AG08395 (cell line): ENCODE data around the gene CAPN15.
"Not testable (repeated sequence)": the region's sequence is repeated elsewhere in the genome, so short reads cannot be mapped to it uniquely, and the experiment has no call there.

Source experiments
- DNase-seq: peaks from one replicate; pipeline ENCODE4 v3.0.0; 2012; ENCODE audit warnings: mixed read lengths, low spot score

The CAPN15 gene

DNA sequence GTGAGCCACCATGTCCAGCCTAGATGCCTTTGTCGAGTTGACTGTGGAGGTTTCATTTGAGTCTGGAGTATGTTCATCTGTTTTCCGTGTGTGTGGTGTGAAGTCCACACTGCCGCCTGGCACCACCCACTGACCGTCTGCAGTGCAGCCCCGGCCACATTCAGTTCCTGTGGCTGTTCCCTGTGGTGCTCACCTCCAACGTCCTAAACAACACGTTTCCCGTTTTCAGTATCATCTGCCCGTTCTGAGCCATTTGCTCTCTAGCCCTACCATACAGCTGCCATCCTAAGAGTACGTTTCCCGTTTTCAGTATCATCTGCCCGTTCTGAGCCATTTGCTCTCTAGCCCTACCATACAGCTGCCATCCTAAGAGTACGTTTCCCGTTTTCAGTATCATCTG lies 20.0 kb upstream of the CAPN15 start:
- not testable (repeated sequence) for DNase-seq

DNA sequence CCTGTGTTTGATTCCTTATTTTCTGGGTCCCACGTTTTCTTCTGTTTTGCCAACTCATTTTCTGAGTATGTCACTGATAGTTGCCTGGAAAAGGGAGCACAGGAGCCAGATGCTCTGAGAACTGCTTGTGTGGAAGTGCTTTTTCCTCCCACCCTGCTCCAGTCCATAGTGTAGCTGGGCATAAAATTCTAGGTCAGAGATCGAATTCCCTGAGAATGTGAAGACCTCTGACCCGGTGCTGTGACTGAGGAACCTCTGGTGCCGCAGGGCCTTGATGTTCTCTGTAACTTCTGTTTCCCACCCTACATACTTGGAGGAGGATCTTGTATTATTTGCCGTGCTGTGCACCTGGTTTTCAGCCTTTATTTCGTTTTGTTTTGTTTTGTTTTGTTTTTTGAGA lies 19.5 kb upstream of the CAPN15 start:
- no peak for DNase-seq

DNA sequence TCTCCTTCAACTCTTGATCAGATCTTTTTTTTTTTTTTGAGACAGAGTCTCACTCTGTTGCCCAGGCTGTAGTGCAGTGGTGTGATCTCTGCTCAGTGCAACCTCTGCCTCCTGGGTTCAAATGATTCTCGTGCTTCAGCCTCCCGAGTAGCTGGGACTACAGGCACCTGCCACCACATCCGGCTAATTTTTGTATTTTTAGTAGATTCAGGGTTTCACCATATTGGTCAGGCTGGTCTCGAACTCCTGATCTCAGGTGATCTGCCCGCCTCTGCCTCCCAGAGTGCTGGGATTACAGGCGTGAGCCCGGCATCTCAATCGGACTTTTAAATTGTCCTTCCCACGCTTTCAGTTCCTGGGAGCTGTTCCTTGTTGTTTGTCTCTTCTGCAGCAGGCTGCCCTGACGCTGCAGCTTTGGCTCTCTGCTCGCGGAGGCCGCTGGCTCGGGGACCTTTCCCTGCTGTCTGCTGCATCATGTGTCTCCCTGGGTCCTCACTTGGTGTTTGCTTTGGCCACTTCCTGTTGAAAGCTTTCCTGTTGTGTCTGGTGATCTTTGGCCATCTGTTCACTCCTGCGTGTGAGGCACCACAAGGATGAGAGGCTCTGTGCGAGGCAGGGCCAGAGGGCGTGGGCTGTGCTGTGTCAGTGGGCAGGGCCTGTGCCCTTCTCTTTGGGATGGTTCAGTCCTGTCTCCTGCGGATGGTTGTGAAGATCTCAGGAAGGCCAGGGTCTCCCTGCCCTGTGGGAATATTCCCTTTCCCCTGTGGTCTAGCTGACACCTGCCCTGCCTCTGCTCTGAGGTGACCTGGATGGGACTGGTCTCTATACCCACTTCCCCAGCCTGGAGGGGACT lies 18.4 kb upstream of the CAPN15 start:
- DNase-seq = no peak

DNA sequence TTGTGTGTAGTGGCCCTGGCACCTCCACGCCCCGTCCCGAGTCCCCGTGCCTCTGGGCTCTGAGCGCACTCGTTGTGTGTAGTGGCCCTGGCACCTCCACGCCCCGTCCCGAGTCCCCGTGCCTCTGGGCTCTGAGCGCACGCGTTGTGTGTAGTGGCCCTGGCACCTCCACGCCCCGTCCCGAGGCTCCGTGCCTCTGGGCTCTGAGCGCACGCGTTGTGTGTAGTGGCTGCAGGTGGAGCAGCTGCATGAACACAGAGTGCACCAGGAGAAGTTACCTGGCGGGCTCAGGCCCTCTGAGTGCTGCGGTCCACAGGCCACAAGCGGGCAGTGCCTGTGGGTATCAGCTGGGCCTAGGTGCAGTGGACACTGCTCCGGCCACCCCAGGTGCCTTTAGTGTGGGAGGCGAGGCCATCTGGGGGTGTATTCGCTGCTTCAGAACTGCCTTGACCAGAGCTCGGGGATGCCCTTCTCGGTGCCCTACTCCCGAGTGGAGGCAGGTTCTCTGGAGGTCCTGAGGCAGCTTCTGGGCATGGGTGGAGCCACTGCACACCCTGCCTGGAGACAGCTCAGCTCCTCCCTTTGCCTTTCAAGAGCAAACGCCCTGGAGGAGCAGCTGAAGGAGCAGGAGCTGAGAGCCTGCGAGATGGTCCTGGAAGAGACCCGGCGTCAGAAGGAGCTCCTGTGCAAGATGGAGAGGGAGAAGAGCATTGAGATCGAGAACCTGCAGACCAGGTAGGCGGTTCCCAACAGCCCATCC lies 17.3 kb upstream of the CAPN15 start:
- no peak for DNase-seq

DNA sequence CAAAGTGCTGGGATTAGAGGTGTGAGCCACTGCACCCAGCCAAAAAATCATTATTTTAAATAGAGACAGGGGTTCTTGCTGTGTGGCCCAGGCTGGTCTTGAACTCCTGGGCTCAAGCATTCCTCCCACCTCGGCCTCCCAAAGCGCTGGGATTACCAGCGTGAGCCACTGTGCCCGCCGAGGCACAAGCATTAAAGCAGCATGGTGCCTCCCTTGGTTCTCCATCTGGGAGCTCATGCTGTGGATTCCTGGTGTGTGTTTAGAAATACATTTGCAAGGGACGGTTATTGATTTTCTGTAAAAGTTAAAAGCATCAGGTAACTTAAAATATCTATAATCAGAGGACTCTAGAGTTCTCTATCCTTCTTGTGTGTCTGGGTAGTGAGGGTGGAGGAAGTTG lies 14.7 kb upstream of the CAPN15 start:
- no peak for DNase-seq

DNA sequence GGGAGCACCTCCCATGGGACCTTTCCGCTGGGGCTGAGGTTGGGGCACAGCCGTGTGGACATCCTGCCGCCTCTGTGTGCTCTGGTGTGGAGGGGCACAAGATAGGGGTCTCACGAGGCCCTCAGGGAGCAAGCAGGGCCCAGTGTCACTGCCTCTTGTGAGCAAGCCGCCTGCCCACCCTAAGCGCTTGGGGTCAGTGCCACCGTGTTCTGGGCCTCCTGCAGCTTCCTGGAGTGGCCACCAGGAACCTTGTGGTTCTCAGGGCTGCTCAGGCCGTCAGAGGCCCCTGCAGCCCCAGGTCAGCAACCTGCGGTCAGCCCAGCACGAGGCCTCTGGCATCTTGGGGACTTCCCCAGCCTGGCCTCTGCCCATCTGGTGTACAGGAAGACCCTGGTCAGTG lies 13.6 kb upstream of the CAPN15 start:
- DNase-seq = no peak

DNA sequence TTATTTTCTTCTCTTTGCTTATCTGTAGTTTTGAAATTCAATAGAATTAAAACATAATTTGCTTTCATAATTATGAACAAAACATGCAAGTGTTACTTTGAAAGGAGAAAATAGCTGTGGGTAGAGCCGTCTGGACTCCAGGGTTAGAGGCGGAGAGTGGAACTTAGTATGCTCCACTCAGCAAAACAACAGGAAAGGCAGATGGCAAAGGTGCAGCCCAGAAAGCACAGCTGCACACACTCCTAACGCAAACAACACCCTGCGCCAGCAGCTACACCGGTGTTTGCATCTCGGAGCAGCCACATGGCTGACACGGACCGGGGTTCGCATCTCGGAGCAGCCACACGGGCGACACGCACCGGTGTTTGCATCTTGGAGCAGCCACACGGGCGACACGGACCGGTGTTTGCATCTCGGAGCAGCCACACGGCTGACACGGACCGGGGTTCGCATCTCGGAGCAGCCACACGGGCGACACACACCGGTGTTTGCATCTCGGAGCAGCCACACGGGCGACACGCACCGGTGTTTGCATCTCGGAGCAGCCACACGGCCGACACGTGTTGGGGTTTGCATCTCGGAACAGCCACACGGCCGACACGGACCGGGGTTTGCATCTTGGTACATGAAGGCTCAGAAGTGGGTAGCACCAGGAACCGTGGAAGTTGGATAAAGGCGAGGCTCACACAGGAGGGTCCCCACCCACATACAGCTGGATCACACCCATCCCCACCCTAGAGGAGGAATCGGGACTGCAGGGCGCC lies 12.2 kb upstream of the CAPN15 start:
- no peak for DNase-seq

DNA sequence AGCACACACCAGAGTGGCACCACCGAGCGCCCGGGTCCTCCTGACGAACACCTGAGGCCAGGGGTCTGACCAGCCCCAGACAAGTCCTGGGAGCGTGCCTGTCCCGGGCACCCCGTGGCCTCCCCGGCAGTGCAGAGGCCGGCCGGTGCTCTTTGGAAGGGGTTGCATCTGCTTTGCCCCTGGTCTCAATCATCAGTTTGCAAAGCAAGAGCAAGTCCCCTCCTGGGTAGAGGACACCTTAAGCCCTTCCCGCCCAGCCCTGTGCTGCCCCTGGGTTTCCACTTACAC lies 11.6 kb upstream of the CAPN15 start:
- no peak for DNase-seq

DNA sequence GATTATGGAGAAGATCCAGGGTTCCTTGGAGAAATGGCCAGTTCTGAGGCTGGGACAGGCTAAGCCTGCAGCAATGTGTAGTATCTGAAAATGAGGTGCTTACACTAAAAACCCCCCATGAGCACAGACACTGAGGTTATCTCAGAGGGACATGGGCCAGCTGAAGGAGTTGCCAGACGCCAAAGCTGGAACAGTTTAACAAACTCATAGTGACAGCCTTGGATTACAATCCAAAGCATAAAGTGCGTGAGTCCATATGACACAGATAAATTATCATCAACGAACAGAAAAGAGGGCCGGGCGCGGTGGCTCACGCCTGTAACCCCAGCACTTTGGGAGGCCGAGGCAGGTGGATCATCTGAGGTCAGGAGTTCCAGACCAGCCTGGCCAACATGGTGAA lies 11.2 kb upstream of the CAPN15 start:
- DNase-seq = no peak

DNA sequence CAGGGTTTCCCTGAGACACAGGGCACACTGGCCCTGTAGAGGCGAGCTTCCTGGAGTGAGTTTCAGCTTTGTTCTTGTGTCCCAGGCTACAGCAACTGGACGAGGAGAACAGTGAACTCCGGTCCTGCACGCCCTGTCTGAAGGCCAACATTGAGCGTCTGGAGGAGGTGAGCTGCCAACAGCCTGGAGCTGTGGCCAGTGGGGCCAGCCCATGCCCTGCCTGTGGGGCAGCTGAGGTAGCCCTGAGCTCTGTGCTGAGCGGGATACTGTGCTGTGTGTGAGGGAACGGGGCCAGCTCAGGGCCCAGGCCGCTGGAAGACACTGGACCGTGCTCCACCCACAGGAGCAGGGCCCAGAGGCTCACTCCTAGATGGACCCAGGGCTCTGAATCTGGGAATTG lies 8.7 kb upstream of the CAPN15 start:
- no peak for DNase-seq

DNA sequence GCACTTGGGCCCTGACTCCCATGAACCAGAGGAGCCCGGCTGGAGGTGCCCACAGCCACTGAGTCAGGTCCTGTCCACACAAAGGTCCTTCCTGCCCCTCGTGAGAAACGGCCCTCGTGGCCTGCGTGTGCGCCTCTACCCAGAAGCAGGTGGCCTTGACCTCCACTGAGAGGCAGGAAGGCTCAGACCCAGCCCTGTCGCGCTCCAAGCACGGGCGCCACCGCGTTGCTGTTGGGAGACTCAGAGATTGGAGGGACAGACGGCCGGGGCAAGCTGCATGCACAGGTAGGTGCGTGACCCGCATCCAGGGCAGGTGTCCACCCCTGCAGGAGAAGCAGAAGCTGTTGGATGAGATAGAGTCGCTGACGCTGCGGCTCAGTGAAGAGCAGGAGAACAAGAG lies 8.1 kb upstream of the CAPN15 start:
- DNase-seq = no peak

DNA sequence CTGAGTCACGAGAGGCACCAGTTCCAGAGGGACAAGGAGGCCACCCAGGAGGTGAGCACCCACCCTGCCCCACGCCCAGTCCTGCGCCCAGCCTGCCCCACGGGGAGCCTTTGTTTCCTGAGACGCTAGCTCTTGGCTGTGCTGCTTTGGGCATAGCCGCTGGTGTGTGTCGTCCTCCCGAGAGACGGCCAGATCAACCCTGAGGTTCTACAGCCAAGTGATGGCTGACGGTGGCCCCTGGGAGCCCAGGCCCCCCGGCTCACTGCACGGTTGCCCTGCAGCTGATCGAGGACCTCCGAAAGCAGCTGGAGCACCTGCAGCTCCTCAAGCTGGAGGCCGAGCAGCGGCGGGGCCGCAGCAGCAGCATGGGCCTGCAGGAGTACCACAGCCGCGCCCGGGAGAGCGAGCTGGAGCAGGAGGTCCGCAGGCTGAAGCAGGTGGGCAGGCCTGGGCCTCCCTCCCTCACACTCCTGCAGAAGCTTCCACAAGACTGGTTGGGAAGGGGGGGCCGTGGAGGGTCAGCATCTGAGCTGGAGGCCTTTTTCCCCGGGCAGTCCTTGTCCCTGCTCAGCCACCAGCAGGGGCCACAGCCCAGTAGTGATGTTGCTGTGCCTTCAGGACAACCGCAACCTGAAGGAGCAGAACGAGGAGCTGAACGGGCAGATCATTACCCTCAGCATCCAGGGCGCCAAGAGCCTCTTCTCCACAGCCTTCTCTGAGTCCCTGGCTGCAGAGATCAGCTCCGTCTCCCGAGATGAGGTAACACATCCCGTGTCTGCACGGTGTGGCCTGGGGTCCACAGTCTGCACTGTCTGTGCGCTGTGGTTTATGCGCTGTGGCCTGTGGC lies 7.4 kb upstream of the CAPN15 start:
- no peak for DNase-seq

DNA sequence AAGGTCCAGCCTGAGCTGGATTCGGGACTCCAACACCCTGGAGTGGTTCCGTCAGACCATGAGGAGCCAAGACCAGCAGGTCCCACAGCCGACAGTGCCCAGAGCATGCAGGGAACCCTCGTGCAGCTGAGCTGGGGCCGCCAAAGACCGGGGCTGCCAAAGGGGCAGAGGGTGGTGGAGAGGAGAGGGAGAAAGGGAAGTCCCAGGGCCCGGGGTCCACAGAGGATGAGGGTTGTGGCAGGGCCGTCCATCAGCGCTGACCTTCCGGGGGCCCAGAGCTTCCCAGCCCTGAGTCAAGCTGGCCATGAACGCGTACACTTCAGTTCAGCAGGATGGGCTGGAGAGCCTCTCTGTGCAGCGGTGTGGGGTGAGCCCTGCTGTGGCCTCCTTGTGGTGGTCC lies 6.7 kb upstream of the CAPN15 start:
- DNase-seq = no peak

DNA sequence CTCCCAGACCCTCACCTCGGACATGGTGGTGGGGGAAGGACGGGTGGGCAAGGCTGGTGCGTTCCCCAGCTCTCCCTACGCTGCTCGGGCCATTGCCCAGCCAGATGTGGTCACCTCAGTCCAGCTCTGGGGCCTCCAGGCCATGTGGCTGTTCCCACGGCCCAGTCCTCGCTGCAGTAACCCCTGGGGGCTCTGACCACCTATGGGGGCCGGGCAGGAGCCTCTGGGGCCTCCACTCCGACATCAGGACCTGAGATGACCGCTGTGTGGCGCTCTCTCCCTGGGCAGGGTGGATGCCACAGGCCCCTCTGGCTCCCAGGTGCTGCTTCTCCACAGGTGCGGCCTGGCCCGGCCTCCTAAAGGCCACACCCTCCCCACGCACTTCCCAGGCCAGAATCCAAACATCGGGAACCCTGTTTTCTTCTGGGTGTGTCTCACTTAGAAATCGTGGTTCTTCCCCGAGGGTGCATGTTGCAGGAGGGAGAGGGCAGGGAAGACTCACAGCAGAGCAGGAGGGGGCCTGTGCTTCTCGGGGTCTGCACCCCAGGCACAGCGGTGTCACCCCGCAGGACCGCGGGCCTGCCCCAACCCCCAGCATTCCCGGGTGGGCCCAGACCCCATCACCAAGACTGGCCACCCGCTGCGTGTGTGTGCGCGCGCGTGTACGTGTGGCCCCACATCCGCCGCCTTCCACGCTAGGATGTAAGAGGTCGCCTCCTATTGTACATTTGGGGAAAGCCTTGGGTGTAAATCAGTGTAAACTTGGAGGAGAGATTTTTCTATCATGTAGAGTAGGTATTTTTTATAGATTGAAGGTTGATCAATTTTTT lies 5.9 kb upstream of the CAPN15 start:
- no peak for DNase-seq

DNA sequence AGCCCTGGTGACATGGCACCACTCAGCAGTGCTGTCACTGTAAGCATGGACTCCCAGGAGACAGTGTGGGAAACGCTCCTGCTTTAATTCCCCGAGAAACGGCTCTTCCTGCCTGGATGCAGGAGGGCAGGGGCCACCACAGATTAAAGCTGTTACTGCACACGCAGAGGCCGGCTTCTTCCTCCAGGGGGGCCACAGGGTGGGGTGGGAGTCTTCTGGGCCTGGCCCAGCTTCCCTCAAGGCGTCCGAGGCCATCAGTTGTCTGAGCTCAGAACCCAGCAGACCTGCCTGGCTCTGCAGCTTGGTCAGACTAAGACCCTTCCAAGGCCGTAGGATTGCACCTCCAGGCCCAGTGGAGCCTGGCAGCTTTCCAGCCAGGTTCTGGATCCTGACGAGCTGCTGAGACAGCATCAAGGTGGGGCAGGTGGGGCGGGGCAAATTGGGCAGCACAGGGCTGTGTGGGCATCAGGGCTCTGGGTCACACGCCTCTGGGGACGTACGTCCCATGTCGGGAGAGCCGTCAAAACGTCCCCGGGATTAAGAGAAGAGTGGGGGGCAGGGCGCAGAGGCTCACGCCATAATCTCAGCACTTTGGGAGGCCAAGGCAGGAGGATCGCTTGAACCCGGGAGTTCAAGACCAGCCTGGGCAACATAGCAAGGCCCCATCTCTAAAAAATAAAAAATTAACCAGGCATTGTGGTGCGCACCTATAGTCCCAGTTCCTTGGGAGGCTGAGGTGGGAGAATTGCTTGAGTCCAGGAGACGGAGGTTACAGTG lies 5.0 kb upstream of the CAPN15 start:
- DNase-seq = no peak

DNA sequence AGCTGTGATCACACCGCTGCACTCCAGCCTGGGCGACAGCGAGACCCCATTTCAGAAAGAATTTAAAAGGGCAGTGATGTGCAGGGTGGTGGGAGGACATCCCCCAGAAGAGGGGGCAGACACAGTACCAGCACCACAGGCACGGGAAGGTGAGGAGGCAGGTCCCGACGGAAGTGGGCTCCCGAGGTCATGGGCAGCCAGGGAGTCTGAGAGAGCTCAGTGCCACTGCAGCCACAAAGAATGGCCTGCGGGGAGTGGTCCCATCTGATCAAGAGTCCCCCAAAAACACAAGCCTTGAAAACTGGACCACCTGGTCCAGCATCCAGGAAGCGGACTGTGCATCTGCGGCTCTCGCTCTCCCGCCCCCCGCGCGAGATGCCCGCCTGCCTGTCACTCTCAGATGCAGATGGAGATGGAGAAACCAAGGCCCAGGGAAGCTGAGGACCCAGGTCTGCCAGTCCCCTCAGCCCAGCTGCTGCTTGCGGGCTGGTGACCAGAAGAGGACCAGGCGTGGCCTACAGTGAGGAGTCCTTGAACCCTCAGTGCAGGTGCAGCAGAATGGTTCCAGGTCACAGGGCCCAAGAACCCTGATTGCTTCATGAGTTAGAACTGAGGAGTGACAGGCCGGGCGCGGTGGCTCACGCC lies 4.3 kb upstream of the CAPN15 start:
- no peak for DNase-seq

DNA sequence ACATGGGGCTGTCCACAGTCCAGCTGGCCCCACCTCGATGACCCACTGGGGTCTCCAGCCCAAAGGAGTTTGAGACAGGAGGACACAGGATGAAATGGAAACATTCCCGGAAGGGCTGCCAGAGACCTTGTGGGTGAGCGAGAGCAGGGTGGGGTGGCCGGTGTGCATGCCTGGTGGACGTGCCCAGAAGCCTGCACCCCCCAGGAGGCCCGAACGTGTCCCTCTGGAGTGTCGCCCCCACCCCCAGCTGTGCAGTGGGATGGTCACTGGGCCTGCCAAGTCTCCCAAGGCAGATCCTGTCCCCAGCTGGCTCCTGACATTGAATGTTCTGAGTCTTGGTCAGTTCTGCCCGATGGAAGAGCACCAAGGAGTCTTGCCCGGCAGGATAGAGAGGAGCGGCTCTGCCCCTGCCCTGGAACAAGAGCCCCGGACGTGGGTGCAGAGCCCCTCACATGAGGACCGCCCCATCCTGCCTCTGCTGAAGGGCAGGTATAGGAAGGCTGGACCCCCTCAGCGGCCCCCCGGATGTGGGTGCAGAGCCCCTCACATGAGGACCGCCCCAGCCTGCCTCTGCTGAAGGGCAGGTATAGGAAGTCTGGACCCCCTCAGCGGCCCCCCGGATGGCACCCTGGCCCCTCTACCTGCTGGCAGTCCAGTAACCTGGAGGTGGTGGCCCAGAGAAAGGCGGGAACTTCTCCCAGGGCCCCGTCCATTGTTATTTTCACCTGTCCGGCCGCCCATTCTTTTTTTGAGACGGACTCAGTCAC lies 3.1 kb upstream of the CAPN15 start:
- DNase-seq = no peak

DNA sequence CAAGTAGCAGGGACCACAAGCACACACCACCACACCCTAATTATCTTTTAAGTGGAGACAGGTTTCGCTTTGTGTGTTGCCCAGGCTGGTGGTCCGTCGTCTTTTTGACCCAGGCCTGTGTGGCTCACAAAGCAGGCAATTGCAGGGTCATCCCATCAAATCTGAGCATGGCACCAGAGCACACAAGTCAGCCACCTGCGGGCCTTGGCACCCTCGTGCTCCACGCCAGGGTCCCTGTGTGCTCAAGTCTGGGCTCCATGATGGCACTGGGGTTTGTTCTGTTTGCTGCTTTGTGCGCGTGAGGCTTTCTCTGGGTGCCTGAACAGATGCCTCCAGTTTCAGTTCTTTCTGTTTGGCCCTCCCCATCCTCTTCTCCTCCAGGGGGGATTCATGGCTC lies 2.4 kb upstream of the CAPN15 start:
- no peak for DNase-seq

DNA sequence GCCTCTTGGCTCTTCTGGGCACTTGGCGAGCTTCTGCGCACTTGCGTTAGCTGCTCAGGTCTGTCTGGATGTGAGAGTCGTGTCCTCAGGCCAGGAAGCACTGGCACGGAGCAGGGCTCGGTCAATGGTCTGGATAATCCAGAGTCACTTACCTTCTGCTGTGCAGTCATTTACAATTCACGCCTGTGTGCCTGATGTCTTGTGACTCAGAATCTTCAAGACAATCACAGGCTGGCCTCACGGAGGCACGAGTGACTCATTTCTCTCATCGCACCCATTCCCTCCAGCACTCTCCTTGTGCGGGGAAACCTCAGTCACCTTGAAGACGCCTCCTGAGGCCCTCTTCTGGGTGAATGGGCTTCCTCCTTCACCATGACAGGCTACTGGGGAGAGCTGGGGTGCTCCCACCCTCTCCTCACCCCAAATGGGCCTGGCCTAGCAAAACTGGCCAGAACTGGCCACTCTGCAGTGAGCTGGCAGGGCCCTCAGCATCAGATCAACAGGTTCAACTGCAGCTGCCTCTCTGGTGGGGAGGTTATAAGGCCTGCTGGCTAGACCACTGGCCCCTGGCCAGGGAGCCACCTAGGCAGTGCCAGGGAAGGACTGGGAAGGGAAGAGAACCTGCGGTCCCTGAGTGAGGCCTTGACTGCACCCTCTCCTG lies 1.9 kb upstream of the CAPN15 start:
- DNase-seq = peak; percentile 81
